CD4-positive, CD25-positive, alpha-beta regulatory T cell (primary cell): Measurements from ENCODE around the gene GRM2. TPM values are rescaled to one million over a fixed set of nuclear protein-coding genes. Genes with fewer than 3 reads are reported as not detected.

Source experiments
- ATAC-seq, 2 donors: fragments of 150-1000 bp; cut with Tn5 transposase; one replicate each; pipeline ENCODE4 v1.10.0; 2021; ENCODE audit warnings: low read depth in 2 of 2, moderate number of reproducible peaks in 2 of 2, moderate library complexity in 1 of 2
- DNase-seq, 3 donors: peaks; one replicate each; pipeline versions ENCODE4 v3.0.0 to v3.0.0-alpha.2; 2012 to 2022; ENCODE audit warnings: mixed read lengths in 1 of 3
- H3K27ac ChIP-seq: one replicate; pipeline ENCODE4 v1.7.0; 2013; ENCODE audit warnings: mild to moderate bottlenecking, low read length; ENCODE audit not compliant: insufficient read depth, poor library complexity, severe bottlenecking
- H3K27me3 ChIP-seq: one replicate; pipeline ENCODE4 v1.7.0; 2013; ENCODE audit warnings: low read length; ENCODE audit not compliant: control insufficient read depth, insufficient read depth
- H3K36me3 ChIP-seq: one replicate; pipeline ENCODE4 v1.7.0; 2013; ENCODE audit warnings: mild to moderate bottlenecking, low read length, moderate library complexity; ENCODE audit not compliant: control insufficient read depth, insufficient read depth
- H3K4me1 ChIP-seq: 2 replicates; pipeline ENCODE4 v1.7.0; 2013; ENCODE audit warnings: mild to moderate bottlenecking, low read length; ENCODE audit not compliant: insufficient read depth, control insufficient read depth, poor library complexity, severe bottlenecking
- H3K4me3 ChIP-seq: one replicate; pipeline ENCODE4 v1.7.0; 2013; ENCODE audit warnings: low read depth, mild to moderate bottlenecking, low read length, moderate library complexity
- H3K9me3 ChIP-seq, 2 experiments: 1 replicate in 1 of 2; 2 replicates in 1 of 2; pipeline ENCODE4 v1.7.0; 2013; ENCODE audit warnings: low read length in 2 of 2, mild to moderate bottlenecking in 1 of 2, moderate library complexity in 1 of 2; ENCODE audit not compliant: control insufficient read depth in 2 of 2
- H3K27ac Mint-ChIP-seq, 3 donors: one replicate each; pipeline ENCODE4 v1.8.0; 2020 to 2022; ENCODE audit warnings: mild to moderate bottlenecking in 3 of 3, mixed read lengths in 3 of 3, moderate library complexity in 2 of 3
- H3K27me3 Mint-ChIP-seq: one replicate; pipeline ENCODE4 v1.8.0; 2022; ENCODE audit warnings: mild to moderate bottlenecking, mixed read lengths
- H3K36me3 Mint-ChIP-seq: one replicate; pipeline ENCODE4 v1.8.0; 2020; ENCODE audit warnings: mixed read lengths
- H3K4me1 Mint-ChIP-seq, 4 donors: one replicate each; pipeline ENCODE4 v1.8.0; 2020 to 2022; ENCODE audit warnings: mixed read lengths in 4 of 4, mild to moderate bottlenecking in 1 of 4
- H3K4me3 Mint-ChIP-seq, 4 donors: one replicate each; pipeline ENCODE4 v1.8.0; 2020 to 2022; ENCODE audit warnings: mild to moderate bottlenecking in 4 of 4, mixed read lengths in 4 of 4, moderate library complexity in 3 of 4
- H3K9me3 Mint-ChIP-seq, 7 donors: one replicate each; pipeline ENCODE4 v1.8.0; 2020 to 2022; ENCODE audit warnings: mixed read lengths in 7 of 7, mild to moderate bottlenecking in 3 of 7, moderate library complexity in 2 of 7
- polyA plus RNA-seq, 4 donors: library from polyadenylated mRNA; unstranded; fragments of 300-500 nt; fragmentation: Illumina TruSeq; gene quantifications; one replicate each; pipeline ENCODE4 v1.2.3, GENCODE V29; 2021
- total RNA-seq: library from RNA; stranded (reverse); gene quantifications from one replicate; pipeline ENCODE4 v1.2.3, GENCODE V29; 2022

The GRM2 gene
- total and polyA plus RNA-seq, 5 donors from 2014 or later, result 0.29 to 3.0 TPM; not detected in 3

DNA sequence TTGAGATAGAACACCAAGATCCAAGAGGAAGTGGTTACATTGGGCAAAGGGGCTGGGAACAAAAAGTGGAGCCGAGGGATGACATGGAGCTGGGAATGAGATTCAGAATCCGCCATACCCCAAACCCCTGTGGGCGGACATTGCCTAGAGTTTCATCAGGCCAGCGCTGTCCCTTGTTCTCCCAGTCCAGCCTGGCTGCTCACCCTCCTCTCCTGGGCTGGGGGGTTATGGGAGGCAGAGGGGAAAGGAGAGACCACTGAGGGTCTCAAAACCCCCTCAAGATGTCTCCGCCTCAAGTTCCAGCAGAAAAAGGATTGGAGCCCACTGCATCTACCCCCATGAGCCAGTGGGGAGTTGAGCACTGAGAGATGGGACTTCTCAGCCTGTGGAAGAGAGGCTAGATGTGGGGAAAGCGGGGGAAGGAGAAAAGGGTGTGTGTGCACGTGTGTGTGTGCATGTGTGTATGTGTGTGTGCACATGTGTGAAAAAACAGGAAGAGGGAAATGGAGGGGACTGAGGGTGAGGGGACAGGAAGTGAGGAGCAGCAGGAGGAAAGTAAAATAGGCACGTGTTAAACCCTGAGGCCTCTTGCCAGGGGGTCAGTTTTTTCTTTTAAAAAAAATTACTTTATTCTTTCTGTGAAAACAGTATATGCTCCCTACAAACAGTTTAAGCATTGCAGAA is 14.3 kb downstream of the GRM2 start:
- DNase-seq (peak in 1 of 3 donors; percentile 24), ATAC-seq (no peak)
- no peaks in the 10 kb centered on the region for H3K36me3 ChIP-seq
- H3K9me3 ChIP-seq, result no peaks in the 10 kb centered on the region
- Mint-ChIP-seq H3K4me1 (peaks cover 0 to 41% (median 16%) of the 10 kb centered on the region in 4 donors), H3K27me3 (no peaks in the 10 kb centered on the region), H3K4me3 (peak overlapping the region in 1 of 4 donors; percentile 70), H3K9me3 (peaks cover 0 to 3% (median 0%) of the 10 kb centered on the region in 7 donors), H3K36me3 (no peaks in the 10 kb centered on the region), H3K27ac (peak overlapping the region; percentile 20 to 94 (median 88))
- no peaks in the 10 kb centered on the region for H3K27me3 ChIP-seq
- no peak overlapping the region for H3K4me3 ChIP-seq
- H3K27ac ChIP-seq, result no peak overlapping the region
- H3K4me1 ChIP-seq, result peaks cover 23% of the 10 kb centered on the region

- DNase-seq (peak in 1 of 3 donors; percentile 52), ATAC-seq (no peak)
- Histone ChIP-seq H3K27me3 (no peaks in the 10 kb centered on the region), H3K27ac (no peak overlapping the region), H3K9me3 (no peaks in the 10 kb centered on the region), H3K4me1 (peaks cover 23% of the 10 kb centered on the region), H3K4me3 (no peak overlapping the region), H3K36me3 (no peaks in the 10 kb centered on the region)
- Mint-ChIP-seq H3K36me3 (no peaks in the 10 kb centered on the region), H3K27me3 (no peaks in the 10 kb centered on the region), H3K4me3 (no peak overlapping the region), H3K27ac (peak overlapping the region in 1 of 3 donors; percentile 56), H3K9me3 (peaks cover 0 to 3% (median 0%) of the 10 kb centered on the region in 7 donors), H3K4me1 (peaks cover 0 to 41% (median 16%) of the 10 kb centered on the region in 4 donors)
Observed at GRCh38 chr3:51722362-51722761, 15.5 kb downstream of the GRM2 start.

- H3K27me3 Mint-ChIP-seq, result no peaks in the 10 kb centered on the region
- no peak for DNase-seq
- H3K4me3 Mint-ChIP-seq, result no peak overlapping the region
- no peaks in the 10 kb centered on the region for H3K36me3 Mint-ChIP-seq
- Histone ChIP-seq H3K36me3 (no peaks in the 10 kb centered on the region), H3K4me1 (no peaks in the 10 kb centered on the region), H3K27me3 (no peaks in the 10 kb centered on the region), H3K4me3 (no peak overlapping the region), H3K9me3 (no peaks in the 10 kb centered on the region), H3K27ac (no peak overlapping the region)
- ATAC-seq, result no peak
- peaks cover 4 to 16% (median 6%) of the 10 kb centered on the region in 4 donors for H3K4me1 Mint-ChIP-seq
- peaks cover 0 to 3% (median 0%) of the 10 kb centered on the region in 7 donors for H3K9me3 Mint-ChIP-seq
- no peak overlapping the region for H3K27ac Mint-ChIP-seq
Observed at GRCh38 chr3:51727500-51727899, 20.6 kb downstream of the GRM2 start.

- H3K27ac ChIP-seq, result no peak overlapping the region
- Mint-ChIP-seq H3K4me3 (no peak overlapping the region), H3K27ac (peak overlapping the region in 1 of 3 donors; percentile 0), H3K27me3 (no peaks in the 10 kb centered on the region), H3K9me3 (peaks cover 0 to 3% (median 0%) of the 10 kb centered on the region in 7 donors), H3K4me1 (peaks cover 5 to 18% (median 7%) of the 10 kb centered on the region in 4 donors), H3K36me3 (no peaks in the 10 kb centered on the region)
- no peaks in the 10 kb centered on the region for H3K9me3 ChIP-seq
- no peaks in the 10 kb centered on the region for H3K4me1 ChIP-seq
- no peaks in the 10 kb centered on the region for H3K27me3 ChIP-seq
- H3K36me3 ChIP-seq, result no peaks in the 10 kb centered on the region
- no peak overlapping the region for H3K4me3 ChIP-seq
- ATAC-seq (no peak), DNase-seq (no peak)
Observed at GRCh38 chr3:51729042-51729633, 22.3 kb downstream of the GRM2 start.

- Mint-ChIP-seq H3K27me3 (peaks cover 20% of the 10 kb centered on the region), H3K4me3 (no peak overlapping the region), H3K4me1 (peaks cover 4 to 17% (median 11%) of the 10 kb centered on the region in 4 donors), H3K9me3 (no peaks in the 10 kb centered on the region), H3K36me3 (no peaks in the 10 kb centered on the region), H3K27ac (peak overlapping the region in 1 of 3 donors; percentile 33)
- no peak for DNase-seq
- Histone ChIP-seq H3K27ac (no peak overlapping the region), H3K27me3 (no peaks in the 10 kb centered on the region), H3K4me1 (peaks cover 7% of the 10 kb centered on the region), H3K4me3 (no peak overlapping the region), H3K36me3 (no peaks in the 10 kb centered on the region), H3K9me3 (no peaks in the 10 kb centered on the region)
- ATAC-seq, result no peak
Observed at GRCh38 chr3:51733859-51734571, 27.1 kb downstream of the GRM2 start.

GRCh38 chr3:51734572-51734907 is 27.7 kb downstream of the GRM2 start:
- Mint-ChIP-seq H3K27me3 (peaks cover 25% of the 10 kb centered on the region), H3K4me1 (peaks cover 0 to 14% (median 8%) of the 10 kb centered on the region in 4 donors), H3K27ac (no peak overlapping the region), H3K4me3 (peak overlapping the region in 2 of 4 donors; percentile 12 to 35), H3K36me3 (no peaks in the 10 kb centered on the region), H3K9me3 (no peaks in the 10 kb centered on the region)
- H3K9me3 ChIP-seq, result no peaks in the 10 kb centered on the region
- DNase-seq (peak in 1 of 3 donors; percentile 72), ATAC-seq (peak in 1 of 2 donors; percentile 42)
- no peak overlapping the region for H3K27ac ChIP-seq
- no peaks in the 10 kb centered on the region for H3K36me3 ChIP-seq
- peaks cover 7% of the 10 kb centered on the region for H3K4me1 ChIP-seq
- H3K27me3 ChIP-seq, result no peaks in the 10 kb centered on the region
- no peak overlapping the region for H3K4me3 ChIP-seq

GRCh38 chr3:51735039-51735438 is 28.2 kb downstream of the GRM2 start:
- peak overlapping the region in 1 of 4 donors; percentile 22 for H3K4me3 Mint-ChIP-seq
- H3K27me3 Mint-ChIP-seq, result peaks cover 25% of the 10 kb centered on the region
- Histone ChIP-seq H3K27ac (no peak overlapping the region), H3K9me3 (no peaks in the 10 kb centered on the region), H3K27me3 (no peaks in the 10 kb centered on the region), H3K4me1 (peaks cover 7% of the 10 kb centered on the region), H3K36me3 (no peaks in the 10 kb centered on the region), H3K4me3 (no peak overlapping the region)
- H3K27ac Mint-ChIP-seq, result no peak overlapping the region
- DNase-seq, result no peak
- no peaks in the 10 kb centered on the region for H3K36me3 Mint-ChIP-seq
- H3K4me1 Mint-ChIP-seq, result peaks cover 0 to 14% (median 8%) of the 10 kb centered on the region in 4 donors
- H3K9me3 Mint-ChIP-seq, result no peaks in the 10 kb centered on the region
- no peak for ATAC-seq
